Hematopoietic multipotent progenitor cell (in vitro differentiated cells): ENCODE results near the gene PSMB8. TPM values are rescaled to one million over a fixed set of nuclear protein-coding genes. Genes with fewer than 3 reads are reported as not detected.
A peak's percentile ranks its signal among the peaks of the same experiment; 100 is the strongest.
"Not testable (repeated sequence)": the region's sequence is repeated elsewhere in the genome, so short reads cannot be mapped to it uniquely, and the experiment has no call there.

Experiments
- DNase-seq, 3 donors: peaks; one replicate each; pipeline ENCODE4 v3.0.0-alpha.2; 2011 to 2015; ENCODE audit warnings: low read depth in 2 of 3, low spot score in 2 of 3
- total RNA-seq: library from RNA; depleted of rRNA; stranded (reverse); fragments of >200 nt; gene quantifications from one replicate; pipeline ENCODE4 v1.2.3, GENCODE V29; 2012

PSMB8 gene
- total RNA-seq, 1 donor = 159 TPM

DNA sequence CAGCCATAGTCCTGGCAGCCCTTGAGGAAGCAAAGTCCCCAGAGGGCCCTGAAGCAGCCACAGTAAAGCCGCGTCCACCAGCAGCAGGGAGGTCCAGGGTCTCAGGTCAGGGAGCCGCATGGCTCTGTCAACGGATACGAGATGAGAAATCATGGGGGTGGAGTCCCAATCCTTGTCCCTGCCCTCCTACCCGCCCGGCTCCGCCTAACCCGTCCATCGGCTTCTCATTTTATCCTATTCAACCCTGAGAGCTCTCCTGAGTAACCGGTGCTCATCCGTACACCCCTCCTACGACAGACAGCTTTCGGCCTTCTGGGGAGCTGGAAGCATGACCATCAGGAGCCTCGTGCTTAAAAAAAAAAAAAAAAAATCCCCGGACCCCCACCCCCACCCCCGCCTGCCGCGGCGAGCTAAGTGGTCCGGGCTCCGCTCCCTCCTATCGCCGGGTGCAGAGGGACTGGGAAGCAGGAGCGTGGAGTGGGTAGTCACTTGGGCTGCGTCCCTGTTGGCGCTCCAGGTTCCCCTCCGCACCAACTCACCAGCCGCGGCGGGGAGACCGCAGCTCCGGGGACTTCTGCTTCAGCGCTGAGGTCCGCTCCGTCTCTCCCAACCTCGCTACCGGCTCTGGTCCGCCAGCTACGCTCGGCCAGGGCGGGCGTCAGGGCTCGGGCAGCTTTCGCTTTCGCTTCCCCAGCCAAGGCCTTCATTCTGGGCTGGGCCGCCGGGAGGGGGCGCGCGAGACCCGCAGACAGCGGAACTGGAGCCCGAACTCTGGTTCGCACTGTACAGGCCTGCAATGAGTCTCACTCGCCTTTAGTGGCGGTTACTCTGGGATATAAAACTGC is 5.5 kb downstream of the PSMB8 start, which contains the start of gene TAP2:
TAP2 (minus strand) TSS at position 626 of the 845 bp plus-strand sequence; CDS start at position 120, 506 bp downstream.
- peak; percentile 94 to 97 (median 96) for DNase-seq

GRCh38 chr6:32837651-32838113 is 6.2 kb downstream of the PSMB8 start:
- no peak for DNase-seq

DNA sequence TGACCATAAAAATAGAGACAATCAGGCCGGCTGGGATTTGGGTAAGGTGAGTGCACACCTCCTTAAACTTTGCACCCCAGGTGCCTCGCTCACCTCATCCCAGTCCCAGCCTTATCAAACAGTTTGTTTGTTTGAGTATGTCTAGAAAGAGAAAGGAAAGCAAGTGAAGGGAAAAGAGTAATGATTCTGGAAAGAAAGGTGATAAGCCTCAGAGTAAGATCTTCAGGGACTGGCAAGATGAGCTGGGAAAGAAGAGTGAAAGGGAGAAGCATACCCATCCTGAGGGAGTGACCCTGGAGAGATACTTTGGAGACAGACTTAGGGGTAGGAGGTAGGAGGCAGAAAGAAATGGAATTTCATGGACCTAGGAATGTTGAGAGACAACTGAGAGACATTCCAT is 7.0 kb downstream of the PSMB8 start:
- DNase-seq = no peak

DNA sequence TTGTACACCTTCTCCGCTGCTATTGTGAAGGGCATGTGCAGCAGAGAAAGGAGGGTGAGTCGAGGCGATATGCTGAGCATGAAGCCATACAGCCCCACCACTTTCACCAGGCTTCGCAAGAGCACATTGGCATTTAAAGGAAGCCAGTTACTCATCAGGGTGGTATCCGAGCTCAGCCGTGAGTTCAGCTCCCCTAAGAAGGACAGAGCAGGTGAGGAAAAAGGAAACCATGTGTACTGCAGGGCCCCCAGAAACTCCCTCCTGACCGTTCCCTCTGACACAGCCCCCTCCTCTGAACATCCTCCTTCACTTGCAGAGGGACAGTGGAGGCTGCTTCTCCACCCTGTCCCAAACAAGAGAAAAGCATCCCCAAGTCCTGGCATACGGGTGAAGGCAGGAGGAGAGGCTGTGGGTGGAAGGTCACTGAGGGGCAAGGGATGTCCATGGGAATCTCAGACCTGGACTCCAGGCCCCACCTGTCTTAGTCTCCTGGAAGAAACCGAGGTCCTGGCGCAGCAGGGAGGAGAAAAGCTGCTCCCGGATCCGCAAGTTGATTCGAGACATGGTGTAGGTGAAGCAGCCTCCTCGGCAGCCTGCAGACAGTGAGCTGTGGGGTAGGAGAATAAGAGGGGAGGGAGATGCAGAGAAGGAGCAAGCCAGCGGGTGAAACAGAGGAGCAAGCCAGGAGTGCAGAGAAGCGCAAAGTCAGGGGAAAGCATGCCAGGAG is 8.5 kb downstream of the PSMB8 start:
- no peak for DNase-seq

- no peak for DNase-seq
These were observed 10.2 kb downstream of the PSMB8 start for GRCh38 chr6:32833664-32834063.

DNA sequence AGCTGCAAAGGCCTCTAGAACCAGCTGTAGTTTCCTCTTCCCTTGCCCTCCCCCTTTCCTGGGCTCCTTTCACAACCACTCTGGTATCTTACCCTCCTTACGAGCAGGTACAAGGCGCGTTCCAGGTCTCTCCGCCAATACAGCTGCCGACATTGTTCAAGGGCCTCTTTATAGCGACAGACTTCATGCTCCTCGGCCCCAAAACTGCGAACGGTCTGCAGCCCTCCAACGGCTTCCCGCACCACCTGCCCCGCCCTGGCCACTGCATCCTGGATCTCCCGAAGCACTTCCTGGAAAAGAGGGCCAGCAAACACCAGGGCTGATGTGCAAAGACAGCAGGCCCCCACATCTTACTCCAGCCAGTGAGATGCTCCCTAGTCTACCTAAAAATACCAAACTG is 11.3 kb downstream of the PSMB8 start:
- no peak for DNase-seq

GRCh38 chr6:32830936-32831335 is 12.9 kb downstream of the PSMB8 start:
- DNase-seq = no peak

- no peak for DNase-seq
These were observed 13.8 kb downstream of the PSMB8 start for GRCh38 chr6:32830017-32830416.

GRCh38 chr6:32829495-32829894 is 14.4 kb downstream of the PSMB8 start:
- no peak for DNase-seq

GRCh38 chr6:32827025-32827424 is 16.8 kb downstream of the PSMB8 start:
- DNase-seq = no peak

DNA sequence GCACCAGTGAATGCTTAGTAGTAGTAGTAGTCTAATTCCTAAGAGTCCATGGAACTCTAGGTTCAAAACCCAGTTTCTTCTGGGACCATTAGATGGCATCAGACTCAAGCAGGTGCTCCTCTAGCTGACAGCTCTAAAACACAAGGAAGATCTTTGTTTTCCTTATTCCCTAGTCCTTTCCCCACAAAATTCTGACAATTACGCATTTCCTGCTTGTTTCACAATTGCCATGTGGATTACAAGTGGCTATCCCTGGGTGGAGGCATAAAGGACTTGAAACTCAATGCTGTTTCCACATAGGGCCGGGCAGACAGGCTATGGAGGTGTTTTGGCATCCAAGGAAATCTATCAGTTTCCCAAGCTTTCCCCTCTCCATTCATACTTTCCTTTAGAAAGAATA is 17.9 kb downstream of the PSMB8 start:
- peak in 1 of 3 donors; percentile 15 for DNase-seq

DNA sequence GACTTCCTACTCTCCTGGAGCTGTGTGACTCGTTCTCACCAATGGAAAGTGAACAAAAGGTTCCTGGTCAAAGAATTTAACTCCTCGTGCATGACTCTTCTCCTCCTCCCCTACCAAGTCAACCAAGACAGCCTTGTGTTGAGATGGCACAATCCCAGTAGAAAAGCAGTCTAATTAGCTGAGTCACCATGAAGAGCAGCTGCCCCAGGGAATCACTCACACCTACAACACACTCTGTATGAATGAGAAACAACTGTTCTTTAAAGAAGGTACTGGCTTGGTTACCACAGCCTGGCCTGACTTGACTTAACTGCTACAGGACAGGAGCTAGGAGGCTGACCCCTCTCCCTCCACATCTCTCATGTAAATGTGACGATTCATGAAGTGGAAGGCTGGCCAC is 24.1 kb downstream of the PSMB8 start:
- DNase-seq = no peak

GRCh38 chr6:32818867-32819266 is 25.0 kb downstream of the PSMB8 start:
- DNase-seq = no peak

- peak in 1 of 3 donors; percentile 64 for DNase-seq
These were observed 27.1 kb downstream of the PSMB8 start, which contains the start of gene HLA-DOB for GRCh38 chr6:32816746-32817204. HLA-DOB (minus strand) TSS chr6:32817002; CDS start chr6:32816951, 51 bp downstream.

DNA sequence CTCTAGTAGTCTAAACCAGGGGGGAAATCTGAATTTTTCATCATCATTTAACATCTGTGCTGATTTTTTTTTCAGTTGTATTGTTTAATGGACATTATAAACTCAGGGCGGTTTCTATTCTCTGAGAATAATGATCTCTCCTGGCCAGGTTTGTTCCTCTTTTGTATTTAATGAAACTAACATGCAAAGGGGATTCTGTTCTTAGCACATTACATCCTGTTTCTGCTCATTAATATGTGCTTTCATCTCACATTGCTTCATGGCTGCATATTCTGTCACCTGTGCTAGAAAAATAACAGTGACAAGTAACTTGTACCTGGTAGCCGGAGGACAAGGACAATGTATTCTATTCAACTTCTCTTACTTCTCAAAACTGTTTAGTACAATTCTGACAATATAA is 27.9 kb downstream of the PSMB8 start:
- peak in 1 of 3 donors; percentile 63 for DNase-seq

DNA sequence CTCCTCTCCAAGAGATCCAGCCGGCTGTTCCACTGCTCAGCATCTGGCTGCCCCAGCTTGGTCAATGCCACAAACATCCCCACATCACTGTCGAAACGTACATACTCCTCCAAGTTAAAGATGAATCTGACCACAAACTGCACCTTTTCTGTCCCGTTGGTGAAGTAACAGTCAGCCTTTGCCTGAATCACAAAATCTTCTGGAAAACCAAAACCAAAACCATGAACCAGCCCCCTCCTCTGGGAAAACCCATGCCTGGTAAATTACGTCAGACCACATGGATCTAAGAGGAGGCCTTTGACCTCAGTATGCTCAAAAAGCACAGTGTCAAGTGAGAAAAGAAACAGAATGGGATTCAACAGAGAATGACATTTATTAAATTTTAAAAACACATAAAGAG is 28.7 kb downstream of the PSMB8 start:
- no peak for DNase-seq

- DNase-seq = no peak
These were observed 29.7 kb downstream of the PSMB8 start for GRCh38 chr6:32814145-32814544.

- no peak for DNase-seq
These were observed 34.7 kb downstream of the PSMB8 start for GRCh38 chr6:32809171-32809570.

GRCh38 chr6:32807020-32807580 is 36.7 kb downstream of the PSMB8 start:
- no peak for DNase-seq

GRCh38 chr6:32805404-32805803 is 38.4 kb downstream of the PSMB8 start:
- not testable (repeated sequence) for DNase-seq

DNA sequence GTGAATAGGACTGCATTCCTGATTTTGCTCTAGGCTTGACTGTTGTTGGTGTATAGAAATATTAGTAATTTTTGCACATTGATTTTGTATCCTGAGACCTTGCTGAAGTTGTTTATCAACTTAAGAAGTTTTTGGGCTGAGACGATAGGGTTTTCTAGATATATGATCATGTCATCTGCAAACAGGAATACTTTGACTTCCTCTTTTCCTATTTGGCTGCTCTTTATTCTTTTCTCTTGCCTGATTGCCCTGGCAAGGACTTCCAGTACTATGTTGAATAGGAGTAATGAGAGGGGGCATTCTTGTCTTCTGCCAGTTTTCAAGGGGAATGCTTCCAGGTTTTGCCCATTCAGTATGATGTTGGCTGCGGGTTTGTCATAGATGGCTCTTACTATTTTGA is 40.4 kb downstream of the PSMB8 start:
- no peak for DNase-seq
